ENCODE data around the gene HNRNPA1.
"Not testable (repeated sequence)": the region's sequence is repeated elsewhere in the genome, so short reads cannot be mapped to it uniquely, and the experiment has no call there.

HNRNPA1 gene

GRCh38 chr12:54276368-54276767, 4.2 kb upstream of the HNRNPA1 start:
- no peak for DNase-seq (ENCODE audit: low read depth in 2 of 2)

GRCh38 chr12:54277823-54278276, 2.7 kb upstream of the HNRNPA1 start:
- no peak for DNase-seq (ENCODE audit: low read depth in 2 of 2)

DNA sequence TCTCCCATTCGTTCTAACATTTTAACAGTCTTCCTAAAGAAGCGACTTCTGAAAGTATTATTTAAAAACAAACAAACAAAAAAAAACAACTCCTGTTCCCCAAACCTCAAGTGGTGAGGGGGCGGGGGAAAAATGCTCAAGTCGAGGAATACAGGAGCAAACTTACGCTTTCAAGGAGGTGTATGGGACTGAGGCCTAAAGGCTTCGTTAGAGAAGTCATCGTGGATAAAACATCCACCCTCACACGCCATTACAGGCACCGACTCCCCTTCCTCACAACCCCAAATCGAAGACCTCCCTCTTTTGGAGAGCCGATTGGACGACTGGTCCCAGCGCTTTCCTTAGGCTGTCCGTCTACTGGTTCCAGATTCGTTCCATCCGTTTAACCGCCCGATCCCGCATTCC, 1.3 kb upstream of the HNRNPA1 start:
- no peak for DNase-seq (ENCODE audit: low read depth in 2 of 2)

GRCh38 chr12:54279632-54280467, 676 bp upstream of the HNRNPA1 start, which contains the start of gene CBX5:
Gene CBX5, minus strand, starts transcription at chr12:54280122. Its CDS starts 22,472 bp downstream, at chr12:54257650.
- peak; percentile 98 to 99 for DNase-seq (ENCODE audit: low read depth in 2 of 2)

DNA sequence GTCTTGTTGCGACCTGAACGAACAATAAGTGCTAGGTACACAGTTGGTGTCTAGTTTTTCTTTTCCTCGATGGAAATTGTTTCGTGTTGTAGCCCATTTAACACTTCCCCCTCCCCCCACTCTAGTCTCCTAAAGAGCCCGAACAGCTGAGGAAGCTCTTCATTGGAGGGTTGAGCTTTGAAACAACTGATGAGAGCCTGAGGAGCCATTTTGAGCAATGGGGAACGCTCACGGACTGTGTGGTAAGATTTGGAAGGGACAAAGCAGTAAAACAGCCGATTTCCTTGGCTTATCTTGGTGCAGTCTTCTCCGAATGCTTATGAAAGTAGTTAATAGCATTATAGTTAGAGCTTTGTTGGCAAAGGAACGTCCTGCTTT, 724 bp downstream of the HNRNPA1 start:
- DNase-seq (ENCODE audit: low read depth in 2 of 2) = not testable (repeated sequence)

GRCh38 chr12:54281694-54282093, 1.2 kb downstream of the HNRNPA1 start:
- DNase-seq (ENCODE audit: low read depth in 2 of 2) = not testable (repeated sequence)

DNA sequence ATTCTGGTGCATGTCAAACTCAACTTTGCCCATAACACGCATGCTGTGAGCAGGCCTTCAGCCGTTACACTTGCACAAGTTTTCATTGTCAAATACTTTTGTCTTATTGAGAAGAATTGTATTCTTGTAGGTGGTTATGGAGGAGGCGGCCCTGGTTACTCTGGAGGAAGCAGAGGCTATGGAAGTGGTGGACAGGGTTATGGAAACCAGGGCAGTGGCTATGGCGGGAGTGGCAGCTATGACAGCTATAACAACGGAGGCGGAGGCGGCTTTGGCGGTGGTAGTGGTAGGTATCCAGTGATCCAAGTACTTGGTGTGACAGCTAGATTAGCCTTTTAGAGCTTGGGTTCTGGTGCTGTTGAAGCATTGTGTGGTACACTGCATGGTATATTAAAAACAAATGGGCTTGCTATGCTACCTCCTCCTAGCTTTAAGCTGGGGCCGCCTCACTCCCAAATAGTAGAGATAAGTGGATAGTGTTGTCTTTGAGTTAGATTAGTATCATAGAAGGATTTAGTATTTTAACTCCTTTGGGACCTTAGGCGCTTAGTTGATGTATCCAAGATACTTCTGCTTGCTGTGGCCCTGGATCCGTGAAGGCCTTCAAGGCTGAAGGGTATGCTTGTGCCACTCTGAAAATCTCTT, 2.5 kb downstream of the HNRNPA1 start:
- DNase-seq (ENCODE audit: low read depth in 2 of 2) = no peak

- not testable (repeated sequence) for DNase-seq (ENCODE audit: low read depth in 2 of 2)
These were observed 3.7 kb downstream of the HNRNPA1 start for GRCh38 chr12:54284070-54284780.

DNA sequence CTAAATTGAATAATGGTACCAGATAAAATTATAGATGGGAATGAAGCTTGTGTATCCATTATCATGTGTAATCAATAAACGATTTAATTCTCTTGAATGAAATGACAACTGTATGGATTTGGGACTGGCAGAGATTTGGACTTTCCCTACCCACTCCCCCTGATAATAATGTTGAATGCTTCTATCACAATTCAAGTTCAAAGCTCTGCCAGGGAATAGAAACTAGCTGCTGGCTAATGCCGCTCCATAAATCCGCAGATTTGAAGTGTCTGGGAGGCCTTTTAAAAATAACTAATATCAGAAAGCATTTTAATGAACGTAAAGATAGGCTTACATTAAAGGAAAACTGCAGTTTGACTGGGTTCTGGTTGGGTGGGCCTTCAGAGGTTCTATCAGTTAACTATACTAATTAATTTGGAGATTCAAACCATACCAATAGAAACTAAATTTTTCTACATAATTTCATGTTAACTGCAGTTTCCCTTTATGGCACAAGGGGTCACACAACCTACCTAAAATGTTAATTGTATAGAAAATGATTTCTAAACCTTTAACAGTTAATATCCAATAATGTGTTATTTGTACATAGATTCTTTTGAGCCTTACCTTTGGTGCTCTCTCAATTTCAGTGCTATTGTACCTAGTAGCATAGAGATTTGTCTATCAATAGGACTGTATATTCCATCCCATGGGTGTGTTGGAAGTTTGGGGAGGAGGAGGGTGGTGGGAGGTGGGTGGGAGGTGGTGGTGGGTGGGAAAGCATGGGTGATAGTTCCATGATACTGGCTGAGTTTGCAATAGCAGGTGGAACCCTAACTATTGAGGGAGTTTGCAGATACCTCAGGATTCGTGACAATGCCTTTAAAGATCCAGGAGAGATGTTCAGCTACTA, 4.9 kb downstream of the HNRNPA1 start:
- no peak for DNase-seq (ENCODE audit: low read depth in 2 of 2)

DNA sequence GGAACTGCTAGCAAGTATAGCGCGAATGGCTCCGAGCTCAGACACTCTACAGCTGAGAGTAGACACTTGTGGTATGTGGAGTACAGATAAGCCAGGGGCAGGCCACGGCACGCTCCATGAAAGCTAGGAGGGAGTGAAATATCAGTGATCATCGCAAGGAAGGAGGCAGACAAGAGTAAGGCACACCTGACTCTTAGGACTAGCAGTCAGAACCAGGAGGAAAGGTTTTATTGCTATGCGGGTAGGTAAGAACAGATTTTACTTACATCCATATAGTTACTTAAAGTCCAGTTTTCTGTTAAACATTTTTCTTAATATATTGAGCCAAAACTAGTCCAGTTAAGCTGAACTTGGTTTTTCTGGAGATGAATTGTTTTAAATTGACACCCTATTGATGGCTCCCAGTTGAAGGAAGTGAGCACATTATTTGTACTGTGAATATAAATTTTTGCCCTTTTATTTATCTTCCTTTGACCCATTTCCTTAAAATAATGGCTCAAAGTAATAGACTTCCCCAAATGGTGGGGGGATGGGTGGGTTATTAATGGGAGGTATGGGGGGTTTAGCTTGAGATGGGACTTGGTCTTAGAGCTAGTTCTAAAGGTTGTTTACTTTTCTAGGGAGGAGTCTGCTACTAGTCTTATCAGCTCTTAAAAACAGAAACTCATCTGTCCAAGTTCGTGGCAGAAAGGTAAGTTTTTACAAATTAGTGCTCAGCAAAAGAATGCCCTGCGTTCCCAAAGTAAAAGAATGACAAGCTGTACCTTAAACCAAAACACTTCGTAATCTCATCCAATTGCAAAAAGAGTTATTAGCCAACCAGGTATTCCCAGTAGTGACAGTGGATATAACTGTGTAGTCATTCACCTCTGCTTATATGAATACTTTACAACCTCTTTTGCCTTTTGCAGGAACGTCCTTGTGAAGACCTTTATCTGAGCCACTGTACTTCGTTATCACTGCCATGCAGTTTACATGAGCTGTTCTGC, 5.8 kb downstream of the HNRNPA1 start:
- no peak for DNase-seq (ENCODE audit: low read depth in 2 of 2)

- DNase-seq (ENCODE audit: low read depth in 2 of 2) = no peak
These were observed 7.0 kb downstream of the HNRNPA1 start for GRCh38 chr12:54287261-54288157.

- no peak for DNase-seq (ENCODE audit: low read depth in 2 of 2)
These were observed 11.8 kb downstream of the HNRNPA1 start for GRCh38 chr12:54292083-54292930.

DNA sequence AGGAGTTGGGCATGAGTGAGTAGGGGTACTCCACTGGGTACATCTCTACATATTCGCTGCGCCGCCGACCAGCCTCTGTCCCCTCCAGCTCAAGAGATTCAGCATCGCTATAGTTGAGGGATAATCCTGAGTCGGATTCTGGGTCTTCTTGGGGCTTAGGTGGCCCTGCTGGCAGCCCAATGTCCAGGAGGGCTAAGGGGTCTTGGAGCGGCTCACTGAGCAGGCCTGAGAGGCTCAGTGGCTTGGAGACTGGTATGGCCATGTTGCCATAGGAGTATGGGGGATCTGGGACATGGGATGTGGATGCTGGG, 12.4 kb downstream of the HNRNPA1 start:
- DNase-seq (ENCODE audit: low read depth in 2 of 2) = no peak

GRCh38 chr12:54294152-54294952, 13.8 kb downstream of the HNRNPA1 start:
- DNase-seq (ENCODE audit: low read depth in 2 of 2) = peak; percentile 44

DNA sequence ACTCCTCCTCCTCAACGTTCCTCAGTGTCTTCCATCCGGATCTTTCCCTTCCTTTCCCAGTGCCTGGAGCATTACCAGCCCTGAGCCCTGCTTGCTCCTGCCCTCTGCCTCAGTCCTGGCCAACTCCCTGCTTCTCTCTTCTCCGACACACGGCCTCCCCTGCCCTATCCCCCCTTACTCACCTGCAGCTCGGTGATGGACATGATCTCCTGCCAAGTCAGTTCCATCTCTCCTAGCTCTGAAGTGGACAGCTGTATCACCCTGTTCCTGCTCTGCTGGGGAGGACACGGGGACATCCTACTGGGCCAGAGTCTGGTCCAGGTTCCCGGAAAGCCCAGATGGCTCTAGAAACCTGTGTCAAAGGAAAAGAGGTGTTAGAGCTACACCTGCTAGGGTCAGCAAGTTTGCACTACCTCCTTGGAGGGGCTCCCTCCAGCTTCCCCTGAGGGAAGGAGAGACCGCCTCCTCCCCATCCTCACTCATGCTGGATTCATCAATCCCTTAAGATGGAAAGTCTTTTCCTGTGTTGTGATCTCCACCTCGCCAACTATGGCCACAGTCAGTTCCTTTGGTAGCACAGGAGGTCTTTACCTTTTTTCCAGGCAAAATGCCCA, 14.5 kb downstream of the HNRNPA1 start:
- DNase-seq (ENCODE audit: low read depth in 2 of 2) = no peak

GRCh38 chr12:54296393-54297099, 16.0 kb downstream of the HNRNPA1 start:
- DNase-seq (ENCODE audit: low read depth in 2 of 2) = no peak
